Neutrophil (primary cell): ENCODE measurements around the gene SRP68.

Experiments used
- H3K27ac ChIP-seq: fragments of 200-600 bp; sonication (generic); 2 replicates; pipeline ENCODE4 v1.5.1; 2016; ENCODE audit warnings: mild to moderate bottlenecking, moderate library complexity
- H3K27me3 ChIP-seq: fragments of 200-600 bp; sonication (generic); 2 replicates; pipeline ENCODE4 v1.6.0; 2016; ENCODE audit warnings: mild to moderate bottlenecking
- H3K36me3 ChIP-seq: fragments of 200-600 bp; sonication (generic); 2 replicates; pipeline ENCODE4 v1.5.1; 2017
- H3K4me1 ChIP-seq, 2 experiments: fragments of 200-600 bp in 1 of 2; sonication (generic) in 1 of 2; 1 replicate in 1 of 2; 2 replicates in 1 of 2; pipeline versions ENCODE4 v1.5.1 to v1.6.1; 2013 to 2016; ENCODE audit warnings: low read depth in 1 of 2, low read length in 1 of 2, mild to moderate bottlenecking in 1 of 2, moderate library complexity in 1 of 2; ENCODE audit not compliant: control insufficient read depth in 1 of 2, insufficient read depth in 1 of 2
- H3K4me3 ChIP-seq, 2 experiments: fragments of 200-600 bp in 1 of 2; sonication (generic) in 1 of 2; 1 replicate in 1 of 2; 2 replicates in 1 of 2; pipeline ENCODE4 v1.5.1; 2013 to 2016; ENCODE audit warnings: low read depth in 1 of 2, low read length in 1 of 2, mild to moderate bottlenecking in 1 of 2, moderate library complexity in 1 of 2
- H3K9me3 ChIP-seq: fragments of 200-600 bp; sonication (generic); 2 replicates; pipeline ENCODE4 v1.5.1; 2016
- TF ChIP-seq, protein P1 (sequence below): fragments of 200-600 bp; sonication (generic); IDR thresholded peaks from 2 replicates; pipeline ENCODE4 v1.5.1; 2016; ENCODE audit warnings: antibody characterized with exemption

The SRP68 gene

DNA sequence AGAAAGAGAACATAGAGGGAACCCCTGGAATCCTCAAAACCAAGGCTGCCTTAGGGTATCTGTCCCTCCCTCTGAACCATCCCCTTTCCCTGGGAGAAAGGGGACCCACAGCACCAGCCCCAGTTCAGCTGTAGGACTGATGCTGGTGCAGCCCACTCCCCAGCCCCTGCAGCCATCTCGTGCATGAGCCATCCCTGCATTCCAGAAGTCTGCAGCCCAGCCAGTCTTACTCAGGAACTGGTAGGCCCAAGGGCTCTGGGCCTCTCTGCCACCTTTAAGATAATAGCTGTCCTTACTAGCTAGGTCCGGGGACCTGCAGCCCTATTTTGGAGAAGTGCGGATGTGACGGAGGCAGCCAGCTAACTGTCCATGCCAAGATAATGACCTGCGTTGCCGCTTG is 39.2 kb downstream of the SRP68 start:
- TF ChIP-seq, protein P1, sequence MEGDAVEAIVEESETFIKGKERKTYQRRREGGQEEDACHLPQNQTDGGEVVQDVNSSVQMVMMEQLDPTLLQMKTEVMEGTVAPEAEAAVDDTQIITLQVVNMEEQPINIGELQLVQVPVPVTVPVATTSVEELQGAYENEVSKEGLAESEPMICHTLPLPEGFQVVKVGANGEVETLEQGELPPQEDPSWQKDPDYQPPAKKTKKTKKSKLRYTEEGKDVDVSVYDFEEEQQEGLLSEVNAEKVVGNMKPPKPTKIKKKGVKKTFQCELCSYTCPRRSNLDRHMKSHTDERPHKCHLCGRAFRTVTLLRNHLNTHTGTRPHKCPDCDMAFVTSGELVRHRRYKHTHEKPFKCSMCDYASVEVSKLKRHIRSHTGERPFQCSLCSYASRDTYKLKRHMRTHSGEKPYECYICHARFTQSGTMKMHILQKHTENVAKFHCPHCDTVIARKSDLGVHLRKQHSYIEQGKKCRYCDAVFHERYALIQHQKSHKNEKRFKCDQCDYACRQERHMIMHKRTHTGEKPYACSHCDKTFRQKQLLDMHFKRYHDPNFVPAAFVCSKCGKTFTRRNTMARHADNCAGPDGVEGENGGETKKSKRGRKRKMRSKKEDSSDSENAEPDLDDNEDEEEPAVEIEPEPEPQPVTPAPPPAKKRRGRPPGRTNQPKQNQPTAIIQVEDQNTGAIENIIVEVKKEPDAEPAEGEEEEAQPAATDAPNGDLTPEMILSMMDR: no peak
- H3K4me1 ChIP-seq: no peaks in the 10 kb centered on the region
- no peaks in the 10 kb centered on the region for H3K9me3 ChIP-seq
- H3K27me3 ChIP-seq: peaks cover 34% of the 10 kb centered on the region
- H3K4me3 ChIP-seq: no peak overlapping the region
- no peak overlapping the region for H3K27ac ChIP-seq
- H3K36me3 ChIP-seq: peaks cover 6% of the 10 kb centered on the region

- no peak overlapping the region for H3K27ac ChIP-seq
- H3K27me3 ChIP-seq: peaks cover 38% of the 10 kb centered on the region
- TF ChIP-seq, protein P1: no peak
- no peaks in the 10 kb centered on the region for H3K9me3 ChIP-seq
- H3K36me3 ChIP-seq: peaks cover 2% of the 10 kb centered on the region
- no peaks in the 10 kb centered on the region for H3K4me1 ChIP-seq
- H3K4me3 ChIP-seq: no peak overlapping the region
Observed at GRCh38 chr17:76032780-76033108, 39.6 kb downstream of the SRP68 start.

DNA sequence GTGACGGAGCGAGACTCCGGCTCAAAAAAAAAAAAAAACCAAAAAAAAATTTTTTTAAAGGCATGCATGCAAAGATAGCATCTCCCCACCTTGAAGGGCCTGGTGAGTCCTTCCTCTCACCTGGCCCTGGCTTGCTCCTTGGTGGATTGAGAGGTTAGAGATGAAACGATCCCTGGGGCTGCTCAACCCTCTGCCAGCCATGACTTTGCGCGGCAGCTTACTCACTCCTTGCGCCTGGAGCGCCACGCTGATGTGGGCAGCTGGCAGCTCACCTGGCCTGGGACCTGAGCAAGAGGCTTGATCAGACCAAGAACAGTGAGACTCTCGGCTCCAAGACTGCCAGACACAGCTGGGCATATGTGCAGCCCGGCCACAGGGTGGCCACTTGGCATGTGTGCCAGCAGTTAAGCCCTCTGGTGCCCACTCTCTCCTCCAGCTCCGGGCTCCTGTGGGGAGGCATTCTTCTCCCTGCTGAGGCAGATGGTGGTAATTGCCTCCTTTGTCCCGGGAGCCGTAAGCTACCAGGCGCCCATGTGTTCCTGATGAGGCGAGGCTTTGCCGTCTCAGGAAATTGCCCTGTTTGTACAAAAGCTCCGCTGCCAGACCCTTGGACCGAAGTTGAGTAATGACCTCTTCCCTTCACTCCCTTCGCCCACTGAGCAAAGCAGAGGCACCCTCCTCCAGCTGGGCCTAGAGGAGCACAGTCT is 40.1 kb downstream of the SRP68 start:
- TF ChIP-seq, protein P1: no peak
- H3K9me3 ChIP-seq: no peaks in the 10 kb centered on the region
- no peaks in the 10 kb centered on the region for H3K4me1 ChIP-seq
- peaks cover 44% of the 10 kb centered on the region for H3K27me3 ChIP-seq
- H3K36me3 ChIP-seq: no peaks in the 10 kb centered on the region
- no peak overlapping the region for H3K27ac ChIP-seq
- no peak overlapping the region for H3K4me3 ChIP-seq

DNA sequence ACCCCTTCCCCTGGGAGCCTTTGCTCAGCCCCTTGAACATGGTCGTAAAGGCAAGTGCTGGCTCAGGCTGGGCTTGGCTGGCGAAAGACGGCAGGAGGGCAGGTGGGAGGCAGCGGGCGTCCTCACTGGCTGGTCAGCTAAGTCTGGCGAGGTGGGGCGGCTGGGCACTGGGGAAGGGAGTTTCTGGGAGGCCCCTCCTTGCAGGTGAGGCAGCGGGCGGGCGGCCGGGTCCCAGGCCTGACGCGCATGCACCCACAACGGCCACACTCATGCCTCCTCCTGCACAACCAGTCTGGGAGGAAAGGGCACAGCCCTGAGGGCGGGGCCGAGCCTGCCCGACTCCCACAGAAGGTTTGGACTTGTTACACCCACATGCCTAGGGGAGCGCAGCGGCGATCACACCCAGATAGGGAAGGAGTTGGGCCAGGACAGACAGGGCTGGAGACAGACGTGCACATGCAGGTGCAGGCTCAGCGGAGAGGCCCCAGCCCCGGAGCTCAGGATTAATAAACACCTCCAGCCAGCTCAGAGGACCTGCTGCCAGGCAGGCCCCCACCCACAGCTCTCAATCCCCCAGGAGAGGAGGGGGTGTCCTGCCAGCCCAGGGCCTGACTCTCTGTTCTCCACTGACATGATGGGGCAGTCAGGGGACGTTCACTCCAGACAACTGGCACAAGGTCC is 45.0 kb downstream of the SRP68 start, which contains the start of gene EVPL:
Gene EVPL (minus strand): TSS at position 148 of the 681 bp plus-strand sequence. CDS start 108 bp downstream, at position 40.
- Histone ChIP-seq H3K36me3 (no peaks in the 10 kb centered on the region), H3K4me1 (no peaks in the 10 kb centered on the region), H3K4me3 (no peak within 1 kb of the TSS), H3K27me3 (peaks cover 44% of the 10 kb centered on the region), H3K27ac (no peak within 1 kb of the TSS), H3K9me3 (no peaks in the 10 kb centered on the region)
- TF ChIP-seq, protein P1: no peak

DNA sequence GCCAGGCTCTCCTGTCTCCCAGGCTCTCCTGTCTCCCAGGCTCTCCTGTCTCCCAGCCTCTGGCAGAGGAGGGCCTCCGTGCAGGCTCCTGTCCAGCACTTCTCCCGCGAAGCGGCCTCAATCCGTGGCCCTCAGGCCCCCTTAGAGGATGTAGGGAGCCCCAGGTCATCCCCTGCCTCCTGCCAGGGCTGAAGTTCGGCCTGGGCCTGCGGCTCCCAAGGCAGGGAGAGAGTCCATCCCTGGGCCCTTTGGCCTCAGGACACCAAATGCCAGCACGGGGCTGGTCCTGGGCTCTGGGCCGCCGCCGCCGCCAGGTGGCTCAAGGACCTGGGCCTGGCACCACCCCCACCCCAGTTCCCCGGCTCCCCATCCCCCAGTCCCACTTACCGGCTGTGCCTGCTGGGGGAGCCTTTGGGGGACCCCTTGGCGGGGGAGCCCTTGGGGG is 45.6 kb downstream of the SRP68 start:
- Histone ChIP-seq H3K4me3 (no peak overlapping the region), H3K36me3 (no peaks in the 10 kb centered on the region), H3K9me3 (no peaks in the 10 kb centered on the region), H3K27ac (no peak overlapping the region), H3K4me1 (no peaks in the 10 kb centered on the region), H3K27me3 (peaks cover 41% of the 10 kb centered on the region)
- TF ChIP-seq, protein P1: no peak
